T-cell (primary cell): ENCODE results near the gene ADGRG7. TPM values are rescaled to one million over a fixed set of nuclear protein-coding genes. Genes with fewer than 3 reads are reported as not detected.

ENCODE experiments used
- ATAC-seq, 4 experiments: fragments of 200-7000 bp in 3 of 4; fragments of 150-1000 bp in 1 of 4; cut with Tn5 transposase; replicated peaks in 1 of 4; 1 replicate in 3 of 4; 2 replicates in 1 of 4; pipeline ENCODE4 v1.10.0; 2021; ENCODE audit warnings: moderate library complexity in 3 of 4, mild to moderate bottlenecking in 2 of 4, moderate number of reproducible peaks in 1 of 4
- CTCF ChIA-PET, 2 donors: fragments of 300-600 bp; sonication (Branson Sonifier 250); formaldehyde crosslinking; loops; one replicate each; lab custom pipeline; 2022; ENCODE audit warnings: antibody characterized with exemption in 2 of 2; lab: Charles Lee
- POLR2A ChIA-PET, 2 donors: fragments of 300-600 bp; sonication (Branson Sonifier 250); formaldehyde crosslinking; loops; one replicate each; lab custom pipeline; 2022; ENCODE audit warnings: antibody characterized with exemption in 2 of 2; lab: Charles Lee
- DNase-seq, 35 experiments: peaks; one replicate each; pipeline versions ENCODE4 v3.0.0 to v3.0.0-alpha.2; 2013 to 2023
- H3K27ac ChIP-seq: one replicate; pipeline ENCODE4 v1.5.1; 2013; ENCODE audit warnings: low read length
- H3K27me3 ChIP-seq, 2 experiments: replicated peaks in 1 of 2; 1 replicate in 1 of 2; 2 replicates in 1 of 2; pipeline versions ENCODE4 v1.6.1 to v1.7.0; 2013; ENCODE audit warnings: low read length in 1 of 2, mixed read lengths in 1 of 2; ENCODE audit not compliant: control insufficient read depth in 2 of 2, insufficient read depth in 2 of 2; ENCODE audit errors: extremely low read depth in 1 of 2
- H3K36me3 ChIP-seq, 2 donors: 1 replicate in 1 of 2; 2 replicates in 1 of 2; pipeline versions ENCODE4 v1.6.1 to v1.7.0; 2013; ENCODE audit warnings: low read length in 1 of 2; ENCODE audit not compliant: control insufficient read depth in 2 of 2, insufficient read depth in 1 of 2; ENCODE audit errors: extremely low read depth in 1 of 2
- H3K4me1 ChIP-seq, 2 experiments: 1 replicate in 1 of 2; 2 replicates in 1 of 2; pipeline versions ENCODE4 v1.6.1 to v1.7.0; 2013; ENCODE audit warnings: low read length in 2 of 2, mixed read lengths in 1 of 2; ENCODE audit not compliant: insufficient read depth in 2 of 2, control insufficient read depth in 1 of 2; ENCODE audit errors: extremely low read depth in 1 of 2
- H3K4me3 ChIP-seq, 2 donors: 1 replicate in 1 of 2; 2 replicates in 1 of 2; pipeline versions ENCODE4 v1.5.1 to v1.7.0; 2013; ENCODE audit warnings: mild to moderate bottlenecking in 2 of 2, low read length in 1 of 2, moderate library complexity in 1 of 2; ENCODE audit not compliant: control insufficient read depth in 1 of 2; ENCODE audit errors: extremely low read depth in 1 of 2
- H3K9me3 ChIP-seq: 2 replicates; pipeline ENCODE4 v1.7.0; 2013
- H3K27ac Mint-ChIP-seq, 2 donors: one replicate each; pipeline ENCODE4 v1.8.0; 2020 to 2021; ENCODE audit warnings: mild to moderate bottlenecking in 2 of 2, mixed read lengths in 2 of 2
- H3K27me3 Mint-ChIP-seq, 2 donors: one replicate each; pipeline ENCODE4 v1.8.0; 2021 to 2022; ENCODE audit warnings: mixed read lengths in 2 of 2
- H3K36me3 Mint-ChIP-seq: one replicate; pipeline ENCODE4 v1.8.0; 2021; ENCODE audit warnings: mixed read lengths
- H3K4me1 Mint-ChIP-seq, 3 donors: one replicate each; pipeline ENCODE4 v1.8.0; 2020 to 2022; ENCODE audit warnings: mixed read lengths in 3 of 3, mild to moderate bottlenecking in 1 of 3
- H3K4me3 Mint-ChIP-seq, 3 donors: one replicate each; pipeline ENCODE4 v1.8.0; 2020 to 2022; ENCODE audit warnings: mild to moderate bottlenecking in 3 of 3, mixed read lengths in 3 of 3, moderate library complexity in 3 of 3
- H3K9me3 Mint-ChIP-seq, 3 donors: one replicate each; pipeline ENCODE4 v1.8.0; 2020 to 2022; ENCODE audit warnings: mixed read lengths in 3 of 3
- WGBS: methylation state at CpG from one replicate; pipeline ENCODE4 v1.1.5; 2013; ENCODE audit warnings: missing lambda C conversion rate; ENCODE audit not compliant: insufficient coverage; 5-methylcytosine and 5-hydroxymethylcytosine counted together
- total RNA-seq, 35 experiments: library from RNA in 6 of 35; stranded (reverse) in 6 of 35; fragments of 120-200 nt in 1 of 35; gene quantifications; one replicate each; pipeline versions ENCODE4 v1.2.1 to v1.2.4 and lab custom pipeline; 2013 to 2026

ADGRG7 gene
- total RNA-seq, 5 donors from 2014 or later (not counting 1 experiment from before 2014, with no cell fraction given), result not detected

DNA sequence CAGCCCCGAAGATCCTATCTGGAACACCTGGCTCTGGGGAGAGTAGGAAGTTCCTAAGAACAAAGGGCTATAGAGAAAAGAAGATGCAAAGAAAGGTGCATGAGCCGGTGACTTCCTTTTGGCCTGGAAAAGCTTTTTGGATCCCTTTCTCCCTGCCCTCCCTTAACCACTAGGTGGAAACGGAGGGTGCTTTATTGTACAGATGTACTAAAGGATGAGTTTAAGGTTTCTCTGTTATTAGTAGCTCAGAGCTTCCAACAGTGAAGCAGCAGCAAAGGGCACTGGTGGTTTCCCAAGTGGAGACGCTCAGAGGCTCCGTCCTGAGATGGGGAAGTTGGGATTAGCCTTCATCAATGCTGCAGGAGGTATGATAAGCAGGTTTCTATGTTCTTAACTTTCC, 5.9 kb upstream of the ADGRG7 start:
- Histone ChIP-seq H3K27me3 (peaks cover 0 to 5% of the 10 kb centered on the region in 2 experiments), H3K36me3 (no peaks in the 10 kb centered on the region), H3K4me3 (no peak overlapping the region), H3K27ac (no peak overlapping the region), H3K9me3 (no peaks in the 10 kb centered on the region), H3K4me1 (peaks cover 7 to 10% of the 10 kb centered on the region in 2 experiments)
- Mint-ChIP-seq H3K27me3 (peaks cover 0 to 3% of the 10 kb centered on the region in 2 donors), H3K9me3 (peaks cover 6 to 10% (median 9%) of the 10 kb centered on the region in 3 donors), H3K4me3 (peak overlapping the region; percentile 49 to 52 (median 50)), H3K4me1 (peaks cover 17 to 25% (median 20%) of the 10 kb centered on the region in 3 donors), H3K36me3 (peaks cover 9% of the 10 kb centered on the region), H3K27ac (peak overlapping the region in 1 of 2 donors; percentile 50)
- POLR2A ChIA-PET, result interaction anchor here in 1 of 2 donors (0.7 kb wide), 1 partner anchor 1042 kb away, joined by 3 read pairs; no protein-coding TSS in a partner anchor
- WGBS, result 55% methylated on average over 2 of the region's 5 CpGs
- CTCF ChIA-PET, result interaction anchor here (0.8 to 1.2 kb wide), 2 partner anchors 12 kb away, joined by 3 read pairs; no protein-coding TSS in a partner anchor
- DNase-seq (no peak), ATAC-seq (no peak)

DNA sequence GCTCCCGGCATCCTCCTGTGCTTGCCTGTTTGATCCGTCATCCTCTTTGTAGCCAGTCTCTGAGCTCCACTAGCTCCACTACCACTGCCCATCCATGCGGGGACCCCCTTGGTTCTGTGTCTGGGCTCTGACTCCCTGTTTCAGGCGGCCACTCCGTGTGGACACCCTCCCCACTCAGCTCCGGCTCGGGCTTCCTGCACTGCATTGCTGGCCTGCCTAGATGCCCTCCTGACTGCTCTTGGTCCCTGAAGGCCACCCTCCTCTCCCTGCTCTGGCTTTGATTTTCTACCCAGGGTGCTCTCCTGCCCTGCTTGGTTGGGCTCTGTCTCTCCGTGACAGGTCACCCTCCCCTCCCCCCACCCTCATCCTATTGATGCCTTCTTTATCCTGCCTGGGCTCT, 4.0 kb upstream of the ADGRG7 start:
- 96% methylated on average over 7 of the region's 8 CpGs for WGBS

DNA sequence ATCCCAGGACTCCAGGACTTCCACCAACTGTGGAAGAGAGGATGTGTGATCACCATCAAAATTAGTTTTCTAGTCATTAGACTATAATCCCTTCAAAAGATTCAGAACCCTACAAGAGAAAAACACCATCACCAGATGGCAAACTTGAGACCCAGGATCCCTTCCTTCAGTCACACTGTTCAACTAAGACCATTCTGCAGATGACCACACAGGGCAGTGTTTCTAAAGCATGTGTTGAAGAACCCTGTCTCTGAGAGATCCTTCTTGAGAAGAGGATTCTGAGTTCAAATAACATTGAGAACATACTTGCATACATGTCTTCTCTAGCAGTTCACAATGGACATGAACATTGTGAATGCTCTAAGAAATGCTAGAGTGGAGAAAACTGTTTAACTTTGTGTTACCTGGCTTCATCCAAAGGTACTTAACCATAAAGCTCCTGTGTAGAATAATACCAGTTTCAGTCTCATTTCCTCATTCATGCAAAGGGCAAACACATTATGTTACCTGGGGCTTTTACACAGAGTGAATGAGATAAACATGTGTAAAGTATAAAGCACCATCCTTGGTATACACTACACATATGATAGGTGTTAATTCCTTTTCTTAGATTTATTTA, 2.4 kb upstream of the ADGRG7 start:
- Mint-ChIP-seq H3K27me3 (peaks cover 12 to 17% of the 10 kb centered on the region in 2 donors), H3K27ac (no peak overlapping the region), H3K4me1 (peaks cover 16 to 19% (median 16%) of the 10 kb centered on the region in 3 donors), H3K4me3 (no peak overlapping the region), H3K9me3 (no peaks in the 10 kb centered on the region), H3K36me3 (no peaks in the 10 kb centered on the region)
- H3K27me3 ChIP-seq, result peaks cover 0 to 13% of the 10 kb centered on the region in 2 experiments
- no peak overlapping the region for H3K27ac ChIP-seq
- H3K4me1 ChIP-seq, result peaks cover 6 to 7% of the 10 kb centered on the region in 2 experiments
- H3K36me3 ChIP-seq, result no peaks in the 10 kb centered on the region
- POLR2A ChIA-PET, result no interaction called here
- ATAC-seq (no peak), DNase-seq (no peak)
- CTCF ChIA-PET, result no interaction called here
- H3K9me3 ChIP-seq, result no peaks in the 10 kb centered on the region
- no peak overlapping the region for H3K4me3 ChIP-seq

More for the DNA sequence above, 4.0 kb upstream of the ADGRG7 start:
- Histone ChIP-seq H3K4me3 (no peak overlapping the region), H3K36me3 (no peaks in the 10 kb centered on the region), H3K4me1 (peaks cover 7% of the 10 kb centered on the region in 2 experiments), H3K9me3 (no peaks in the 10 kb centered on the region), H3K27me3 (peaks cover 0 to 9% of the 10 kb centered on the region in 2 experiments), H3K27ac (no peak overlapping the region)
- ATAC-seq (no peak), DNase-seq (no peak)
- Mint-ChIP-seq H3K36me3 (no peaks in the 10 kb centered on the region), H3K27ac (no peak overlapping the region), H3K4me1 (peaks cover 18 to 25% (median 20%) of the 10 kb centered on the region in 3 donors), H3K9me3 (no peaks in the 10 kb centered on the region), H3K4me3 (no peak overlapping the region), H3K27me3 (peaks cover 9 to 11% of the 10 kb centered on the region in 2 donors)
- POLR2A ChIA-PET, result no interaction called here
- CTCF ChIA-PET, result interaction anchor here in 1 of 2 donors (0.6 kb wide), 1 partner anchor 14 kb away, joined by 4 read pairs; no protein-coding TSS in a partner anchor

DNA sequence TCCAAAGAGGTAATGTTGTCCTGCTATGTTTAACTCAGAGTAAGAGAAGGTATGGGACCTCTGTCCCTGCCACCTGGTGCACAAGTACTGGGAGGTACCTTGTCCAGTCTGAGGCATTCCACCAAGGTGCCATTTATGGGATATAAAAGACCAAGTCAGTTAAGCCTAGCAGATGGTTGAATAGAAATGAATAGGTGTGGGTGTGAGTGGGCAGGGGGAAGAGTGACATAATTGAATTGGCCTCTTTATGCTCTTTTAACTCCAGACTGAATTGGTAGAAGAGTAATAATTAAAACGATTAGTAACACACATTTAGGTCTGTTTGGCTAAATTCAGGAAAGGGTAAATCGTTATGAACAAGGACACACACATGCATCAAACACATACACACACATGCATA, 562 bp downstream of the ADGRG7 start:
- Histone ChIP-seq H3K4me3 (no peak overlapping the region), H3K36me3 (no peaks in the 10 kb centered on the region), H3K27ac (no peak overlapping the region), H3K27me3 (peaks cover 0 to 13% of the 10 kb centered on the region in 2 experiments), H3K9me3 (no peaks in the 10 kb centered on the region), H3K4me1 (no peaks in the 10 kb centered on the region)
- POLR2A ChIA-PET, result no interaction called here
- WGBS, result no CpG with 5 or more reads among the region's 2 CpGs
- no peak for ATAC-seq
- H3K27ac Mint-ChIP-seq, result no peak overlapping the region
- H3K4me3 Mint-ChIP-seq, result no peak overlapping the region
- peaks cover 16 to 31% of the 10 kb centered on the region in 2 donors for H3K27me3 Mint-ChIP-seq
- no peak for DNase-seq
- H3K36me3 Mint-ChIP-seq, result no peaks in the 10 kb centered on the region
- CTCF ChIA-PET, result interaction anchor here in 1 of 2 donors (0.6 kb wide), 1 partner anchor 778 kb away, joined by 4 read pairs; no protein-coding TSS in a partner anchor
- no peaks in the 10 kb centered on the region for H3K9me3 Mint-ChIP-seq
- peaks cover 5 to 6% (median 5%) of the 10 kb centered on the region in 3 donors for H3K4me1 Mint-ChIP-seq

DNA sequence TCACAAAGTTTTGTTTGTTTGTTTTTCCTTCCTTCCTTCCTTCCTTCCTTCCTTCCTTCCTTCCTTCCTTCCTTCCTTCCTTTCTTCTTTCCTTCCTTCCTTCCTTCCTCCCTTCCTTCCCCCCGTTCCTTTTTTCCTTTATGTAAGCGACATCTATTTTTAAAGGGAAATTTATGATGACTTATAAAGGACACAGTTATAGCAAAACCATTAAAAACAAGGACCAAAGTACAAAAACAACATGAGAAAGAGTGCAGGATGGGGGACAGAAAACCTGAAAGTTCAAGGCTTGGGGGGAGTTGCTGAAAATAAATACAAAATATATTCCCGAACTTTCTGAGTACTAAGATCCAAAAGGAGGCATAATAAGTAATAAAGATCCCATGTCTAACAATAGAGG, 1.8 kb downstream of the ADGRG7 start:
- no CpG with 5 or more reads among the region's 3 CpGs for WGBS
- CTCF ChIA-PET, result interaction anchor here in 1 of 2 donors (0.5 kb wide), 1 partner anchor 103 kb away, joined by 5 read pairs; no protein-coding TSS in a partner anchor

DNA sequence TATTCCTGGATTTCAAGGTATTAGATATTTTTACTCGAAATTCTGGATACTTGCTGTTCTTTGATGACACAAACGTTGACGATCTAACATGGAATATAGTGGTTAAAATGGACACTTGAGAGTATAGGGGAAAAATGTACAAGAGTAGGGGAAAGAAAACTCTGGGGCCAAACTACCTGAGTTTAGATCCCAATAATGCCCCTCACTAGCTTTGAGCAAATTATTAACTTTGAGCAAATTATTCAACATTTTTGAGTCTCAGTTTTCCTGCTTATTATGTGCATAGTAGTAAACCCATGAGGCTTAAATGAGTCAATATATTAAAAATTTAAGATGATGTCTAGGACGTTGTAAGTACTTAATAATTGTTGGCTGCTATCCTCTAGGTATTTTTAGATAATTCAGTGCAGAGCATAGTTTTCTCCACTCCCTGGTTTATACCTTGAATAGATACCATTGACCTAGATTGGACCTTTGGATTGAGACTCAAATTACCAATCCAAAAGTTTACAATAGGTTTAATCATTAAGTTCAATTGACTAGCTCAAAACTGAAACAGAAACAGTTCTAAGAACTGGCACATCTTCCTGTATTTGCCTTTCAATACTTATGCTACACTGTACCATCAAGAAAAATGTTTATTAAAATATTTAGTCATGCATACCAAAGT, 4.5 kb downstream of the ADGRG7 start:
- no peak overlapping the region for H3K27ac ChIP-seq
- no peak overlapping the region for H3K4me3 ChIP-seq
- DNase-seq (no peak), ATAC-seq (no peak)
- H3K36me3 ChIP-seq, result no peaks in the 10 kb centered on the region
- H3K27me3 Mint-ChIP-seq, result peaks cover 16 to 33% of the 10 kb centered on the region in 2 donors
- H3K4me3 Mint-ChIP-seq, result no peak overlapping the region
- no peaks in the 10 kb centered on the region for H3K9me3 ChIP-seq
- H3K4me1 ChIP-seq, result no peaks in the 10 kb centered on the region
- no peaks in the 10 kb centered on the region for H3K36me3 Mint-ChIP-seq
- POLR2A ChIA-PET, result no interaction called here
- H3K27ac Mint-ChIP-seq, result no peak overlapping the region
- H3K27me3 ChIP-seq, result peaks cover 0 to 8% of the 10 kb centered on the region in 2 experiments
- WGBS, result no CpG with 5 or more reads among the region's 4 CpGs
- peaks cover 5 to 6% (median 5%) of the 10 kb centered on the region in 3 donors for H3K4me1 Mint-ChIP-seq
- H3K9me3 Mint-ChIP-seq, result no peaks in the 10 kb centered on the region
- CTCF ChIA-PET, result no interaction called here

More for the DNA sequence above, 1.8 kb downstream of the ADGRG7 start:
- POLR2A ChIA-PET, result no interaction called here
- Histone ChIP-seq H3K27ac (no peak overlapping the region), H3K4me1 (no peaks in the 10 kb centered on the region), H3K27me3 (peaks cover 0 to 8% of the 10 kb centered on the region in 2 experiments), H3K4me3 (no peak overlapping the region), H3K36me3 (no peaks in the 10 kb centered on the region), H3K9me3 (no peaks in the 10 kb centered on the region)
- no peak for ATAC-seq
- Mint-ChIP-seq H3K9me3 (no peaks in the 10 kb centered on the region), H3K4me3 (no peak overlapping the region), H3K36me3 (no peaks in the 10 kb centered on the region), H3K27me3 (peaks cover 16 to 33% of the 10 kb centered on the region in 2 donors), H3K4me1 (peaks cover 5 to 6% (median 5%) of the 10 kb centered on the region in 3 donors), H3K27ac (no peak overlapping the region)
- no peak for DNase-seq
